ENCODE measurements around the gene BAIAP3. TPM values are rescaled to one million over a fixed set of nuclear protein-coding genes. Genes with fewer than 3 reads are reported as not detected.
A peak's percentile ranks its signal among the peaks of the same experiment; 100 is the strongest.

The BAIAP3 gene
- total RNA-seq, 2 donors from 2014 or later, result 0.35 to 2.4 TPM

DNA sequence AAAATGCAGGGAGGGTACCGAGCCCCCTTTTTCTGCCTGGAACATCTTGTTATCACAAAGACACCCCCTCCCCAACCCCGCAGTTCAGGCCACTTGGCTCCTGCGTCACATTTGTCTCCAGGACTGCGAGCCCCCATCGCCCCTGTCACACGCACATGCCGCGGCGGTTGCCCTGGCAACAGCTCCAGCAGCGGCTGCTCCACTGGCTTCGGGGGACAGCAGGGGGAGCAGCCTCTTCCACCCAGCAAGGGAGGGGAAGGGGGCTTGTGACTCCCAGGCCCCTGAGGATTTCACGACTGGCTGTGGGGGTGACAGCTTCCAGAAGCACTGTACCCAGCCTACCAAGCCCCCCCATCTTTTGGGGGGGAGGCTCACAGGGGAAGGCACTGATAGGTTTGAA, 2.6 kb downstream of the BAIAP3 start:
- H3K4me3 ChIP-seq, result no peak overlapping the region
- H3K27ac ChIP-seq, result no peak overlapping the region
- H3K9me3 ChIP-seq, result no peaks in the 10 kb centered on the region
- H3K27me3 ChIP-seq, result peaks cover 9 to 24% of the 10 kb centered on the region in 2 donors
- H3K36me3 ChIP-seq, result no peaks in the 10 kb centered on the region
- TF ChIP-seq, protein P1, sequence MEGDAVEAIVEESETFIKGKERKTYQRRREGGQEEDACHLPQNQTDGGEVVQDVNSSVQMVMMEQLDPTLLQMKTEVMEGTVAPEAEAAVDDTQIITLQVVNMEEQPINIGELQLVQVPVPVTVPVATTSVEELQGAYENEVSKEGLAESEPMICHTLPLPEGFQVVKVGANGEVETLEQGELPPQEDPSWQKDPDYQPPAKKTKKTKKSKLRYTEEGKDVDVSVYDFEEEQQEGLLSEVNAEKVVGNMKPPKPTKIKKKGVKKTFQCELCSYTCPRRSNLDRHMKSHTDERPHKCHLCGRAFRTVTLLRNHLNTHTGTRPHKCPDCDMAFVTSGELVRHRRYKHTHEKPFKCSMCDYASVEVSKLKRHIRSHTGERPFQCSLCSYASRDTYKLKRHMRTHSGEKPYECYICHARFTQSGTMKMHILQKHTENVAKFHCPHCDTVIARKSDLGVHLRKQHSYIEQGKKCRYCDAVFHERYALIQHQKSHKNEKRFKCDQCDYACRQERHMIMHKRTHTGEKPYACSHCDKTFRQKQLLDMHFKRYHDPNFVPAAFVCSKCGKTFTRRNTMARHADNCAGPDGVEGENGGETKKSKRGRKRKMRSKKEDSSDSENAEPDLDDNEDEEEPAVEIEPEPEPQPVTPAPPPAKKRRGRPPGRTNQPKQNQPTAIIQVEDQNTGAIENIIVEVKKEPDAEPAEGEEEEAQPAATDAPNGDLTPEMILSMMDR (IDR thresholded peaks at IDR 0.05), result no peak
- peaks cover 0 to 35% of the 10 kb centered on the region in 2 donors for H3K4me1 ChIP-seq
- no peak for DNase-seq (ENCODE audit: low spot score)

DNA sequence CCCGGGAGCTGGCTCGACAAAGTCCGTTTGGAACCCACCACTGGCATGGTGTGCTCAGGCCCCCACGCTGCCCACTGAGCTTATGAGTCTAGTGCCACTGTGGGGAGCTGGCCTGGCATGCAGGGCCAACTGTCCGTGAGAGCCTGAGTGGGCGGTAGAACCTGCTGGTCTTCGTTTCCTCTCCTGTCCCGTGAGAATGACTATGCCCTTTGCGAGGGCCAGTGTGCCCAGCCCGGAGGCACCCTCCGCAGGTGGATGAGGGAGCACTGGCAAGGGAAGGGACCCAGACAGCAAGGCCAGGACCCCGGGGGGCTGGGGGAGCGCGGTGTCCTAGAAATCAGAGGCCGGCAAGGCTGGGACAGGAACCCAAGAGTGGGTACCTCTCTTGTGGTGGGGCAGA, 3.2 kb downstream of the BAIAP3 start:
- Histone ChIP-seq H3K27me3 (peaks cover 9 to 24% of the 10 kb centered on the region in 2 donors), H3K4me3 (no peak overlapping the region), H3K27ac (no peak overlapping the region), H3K9me3 (no peaks in the 10 kb centered on the region), H3K4me1 (peaks cover 0 to 28% of the 10 kb centered on the region in 2 donors), H3K36me3 (no peaks in the 10 kb centered on the region)
- TF ChIP-seq, protein P1 (IDR thresholded peaks at IDR 0.05), result no peak
- DNase-seq (ENCODE audit: low spot score), result no peak

DNA sequence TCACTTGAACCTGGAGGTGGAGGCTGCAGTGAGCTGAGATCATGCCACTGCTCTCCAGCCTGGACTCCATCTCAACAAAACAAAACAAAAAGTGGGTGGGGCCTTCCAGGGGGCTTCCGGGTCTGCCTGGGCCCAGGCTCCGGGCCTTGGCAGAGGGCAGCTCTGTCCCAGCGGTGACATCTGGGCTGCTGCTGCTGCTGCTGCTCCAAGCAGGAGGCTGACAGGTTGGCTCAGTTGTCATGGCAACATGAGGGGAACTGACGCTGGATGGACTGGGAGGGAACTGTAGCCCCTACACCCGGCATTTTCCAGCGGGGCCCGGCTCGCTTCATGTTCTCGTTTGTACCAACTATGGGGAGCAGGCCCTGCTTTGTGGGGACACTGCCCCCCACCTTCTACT, 4.0 kb downstream of the BAIAP3 start:
- TF ChIP-seq, protein P1 (IDR thresholded peaks at IDR 0.05), result no peak
- no peak overlapping the region for H3K4me3 ChIP-seq
- peaks cover 0 to 22% of the 10 kb centered on the region in 2 donors for H3K4me1 ChIP-seq
- H3K27ac ChIP-seq, result no peak overlapping the region
- peaks cover 9 to 22% of the 10 kb centered on the region in 2 donors for H3K27me3 ChIP-seq
- no peaks in the 10 kb centered on the region for H3K36me3 ChIP-seq
- H3K9me3 ChIP-seq, result no peaks in the 10 kb centered on the region
- no peak for DNase-seq (ENCODE audit: low spot score)

DNA sequence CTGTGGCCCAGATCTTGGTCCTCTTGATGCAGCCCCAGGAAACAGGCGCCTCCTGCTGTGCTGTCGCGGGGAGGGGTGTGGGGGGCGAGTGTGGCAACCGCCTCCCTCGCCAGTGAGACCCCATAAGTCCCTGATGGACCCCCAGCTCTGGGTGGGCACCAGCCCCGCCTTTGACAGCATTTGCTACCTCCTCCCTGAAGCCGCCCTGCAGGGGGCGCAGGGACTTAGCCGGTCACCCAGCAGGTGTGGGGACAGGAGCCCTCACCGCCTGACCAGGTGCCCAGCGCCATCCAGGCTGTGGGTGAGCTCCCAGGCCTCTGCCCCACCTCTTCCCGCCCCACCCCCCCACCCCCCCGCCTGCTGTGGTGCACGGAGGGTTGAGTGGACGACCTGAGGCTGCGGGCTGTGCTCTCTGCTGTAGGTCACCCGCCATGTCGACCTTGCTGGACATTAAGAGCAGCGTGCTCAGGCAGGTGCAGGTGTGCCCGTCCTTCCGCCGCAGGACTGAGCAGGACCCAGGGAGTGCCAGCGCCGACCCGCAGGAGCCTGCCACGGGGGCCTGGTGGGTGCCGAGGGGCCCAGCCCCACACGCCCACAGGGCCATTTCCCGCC, 4.8 kb downstream of the BAIAP3 start:
- H3K36me3 ChIP-seq, result no peaks in the 10 kb centered on the region
- H3K9me3 ChIP-seq, result no peaks in the 10 kb centered on the region
- TF ChIP-seq, protein P1 (IDR thresholded peaks at IDR 0.05), result peak in 1 of 2 donors; percentile 41
- H3K4me3 ChIP-seq, result no peak overlapping the region
- peaks cover 0 to 19% of the 10 kb centered on the region in 2 donors for H3K4me1 ChIP-seq
- no peak overlapping the region for H3K27ac ChIP-seq
- peaks cover 9 to 15% of the 10 kb centered on the region in 2 donors for H3K27me3 ChIP-seq
- no peak for DNase-seq (ENCODE audit: low spot score)

DNA sequence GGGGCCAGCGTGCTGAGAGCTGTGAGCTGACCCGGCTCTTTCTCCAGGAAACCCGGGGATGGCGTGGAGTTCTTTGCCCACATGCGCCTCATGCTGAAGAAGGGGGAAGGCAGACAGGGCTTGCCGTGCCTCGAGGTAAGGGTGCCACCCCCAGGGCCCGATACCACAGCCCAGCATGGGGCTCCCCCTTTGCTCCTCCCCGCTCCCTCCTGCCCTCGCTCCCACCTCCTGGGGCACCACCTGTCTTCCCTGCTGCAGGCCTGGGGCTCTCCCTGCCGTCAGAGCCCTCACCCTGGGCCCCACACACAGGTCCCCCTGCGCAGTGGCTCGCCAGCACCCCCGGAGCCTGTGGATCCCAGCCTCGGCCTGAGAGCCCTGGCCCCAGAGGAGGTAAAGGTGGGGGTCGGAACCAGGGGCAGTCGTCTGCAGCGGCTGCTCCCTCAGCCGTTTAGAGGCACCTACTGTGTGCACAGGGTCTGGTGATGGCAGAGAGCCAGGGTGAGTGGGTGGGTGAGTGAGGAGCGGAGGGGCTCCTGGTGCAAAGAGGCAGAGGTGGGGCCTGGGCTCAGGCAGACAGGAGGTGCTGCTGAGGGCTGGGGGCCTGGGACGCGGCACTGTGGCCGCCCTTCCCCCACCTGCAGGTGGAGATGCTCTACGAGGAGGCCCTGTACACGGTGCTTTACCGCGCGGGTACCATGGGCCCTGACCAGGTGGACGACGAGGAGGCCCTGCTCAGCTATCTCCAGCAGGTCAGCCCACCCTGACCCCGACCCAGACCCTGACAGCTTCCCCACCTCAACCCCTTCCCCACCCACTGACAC, 5.6 kb downstream of the BAIAP3 start:
- H3K27me3 ChIP-seq, result peaks cover 5 to 8% of the 10 kb centered on the region in 2 donors

More for the DNA sequence above, 5.6 kb downstream of the BAIAP3 start:
- DNase-seq (ENCODE audit: low spot score), result no peak
- TF ChIP-seq, protein P1 (IDR thresholded peaks at IDR 0.05), result no peak
- Histone ChIP-seq H3K4me1 (peaks cover 0 to 12% of the 10 kb centered on the region in 2 donors), H3K36me3 (no peaks in the 10 kb centered on the region), H3K4me3 (no peak overlapping the region), H3K9me3 (no peaks in the 10 kb centered on the region), H3K27ac (no peak overlapping the region)
